NCI-H748 (cell line): Measurements from ENCODE around the gene KRT12.

Experiments
- DNase-seq: peaks from one replicate; lab custom pipeline; 2025; ENCODE audit not compliant: unreplicated experiment; lab: John Stamatoyannopoulos, UW

The KRT12 gene

GRCh38 chr17:40866838-40867237 lies at the start of gene KRT12:
Gene KRT12 (minus strand): TSS chr17:40867223. CDS start chr17:40867186, 37 bp downstream.
- no peak for DNase-seq

GRCh38 chr17:40916366-40916765 lies 49.3 kb upstream of the KRT12 start:
- no peak for DNase-seq

GRCh38 chr17:40915721-40916256 lies 48.8 kb upstream of the KRT12 start:
- no peak for DNase-seq

GRCh38 chr17:40915199-40915661 lies 48.2 kb upstream of the KRT12 start:
- no peak for DNase-seq

GRCh38 chr17:40914075-40914855 lies 47.2 kb upstream of the KRT12 start:
- no peak for DNase-seq

GRCh38 chr17:40912486-40913210 lies 45.6 kb upstream of the KRT12 start:
- DNase-seq: no peak

- no peak for DNase-seq
Observed at GRCh38 chr17:40910441-40910841, 43.4 kb upstream of the KRT12 start.

GRCh38 chr17:40909755-40910154 lies 42.7 kb upstream of the KRT12 start:
- peak; percentile 93 for DNase-seq

GRCh38 chr17:40909351-40909750 lies 42.3 kb upstream of the KRT12 start:
- peak; percentile 96 for DNase-seq

GRCh38 chr17:40906613-40907012 lies 39.6 kb upstream of the KRT12 start:
- DNase-seq: no peak

- no peak for DNase-seq
Observed at GRCh38 chr17:40905370-40905769, 38.3 kb upstream of the KRT12 start.

- peak; percentile 94 for DNase-seq
Observed at GRCh38 chr17:40903129-40903847, 36.3 kb upstream of the KRT12 start.

- no peak for DNase-seq
Observed at GRCh38 chr17:40902498-40902897, 35.5 kb upstream of the KRT12 start.

GRCh38 chr17:40901981-40902474 lies 35.0 kb upstream of the KRT12 start:
- DNase-seq: peak; percentile 97

- DNase-seq: no peak
Observed at GRCh38 chr17:40900809-40901356, 33.9 kb upstream of the KRT12 start.

GRCh38 chr17:40896916-40897455 lies 30.0 kb upstream of the KRT12 start:
- no peak for DNase-seq

GRCh38 chr17:40895106-40895730 lies 28.2 kb upstream of the KRT12 start:
- no peak for DNase-seq

- DNase-seq: no peak
Observed at GRCh38 chr17:40888196-40888720, 21.2 kb upstream of the KRT12 start.

- DNase-seq: peak; percentile 55
Observed at GRCh38 chr17:40886090-40886489, 19.1 kb upstream of the KRT12 start.
